Measurements from ENCODE around the gene FAM228B.

DNA sequence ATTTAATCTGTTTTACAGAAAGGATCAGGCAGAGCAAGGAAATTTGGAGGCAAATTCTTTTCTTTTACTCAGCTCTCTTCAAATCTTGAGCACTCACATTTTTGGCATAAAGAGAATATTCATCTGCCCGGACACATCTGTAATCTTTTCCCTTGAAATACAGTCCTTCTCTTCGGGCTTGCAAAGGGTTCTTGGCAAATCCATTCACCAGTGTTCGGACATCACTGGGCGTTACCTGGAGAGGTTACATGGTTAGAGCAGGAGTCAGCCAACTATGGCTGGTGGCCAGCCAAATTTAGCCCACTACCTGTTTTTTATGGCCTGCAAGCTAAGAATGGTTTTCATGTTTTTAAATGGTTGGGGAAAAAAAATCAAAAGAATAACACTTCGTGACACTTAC, 2.2 kb upstream of the FAM228B start:
- TF ChIP-seq, protein P1, sequence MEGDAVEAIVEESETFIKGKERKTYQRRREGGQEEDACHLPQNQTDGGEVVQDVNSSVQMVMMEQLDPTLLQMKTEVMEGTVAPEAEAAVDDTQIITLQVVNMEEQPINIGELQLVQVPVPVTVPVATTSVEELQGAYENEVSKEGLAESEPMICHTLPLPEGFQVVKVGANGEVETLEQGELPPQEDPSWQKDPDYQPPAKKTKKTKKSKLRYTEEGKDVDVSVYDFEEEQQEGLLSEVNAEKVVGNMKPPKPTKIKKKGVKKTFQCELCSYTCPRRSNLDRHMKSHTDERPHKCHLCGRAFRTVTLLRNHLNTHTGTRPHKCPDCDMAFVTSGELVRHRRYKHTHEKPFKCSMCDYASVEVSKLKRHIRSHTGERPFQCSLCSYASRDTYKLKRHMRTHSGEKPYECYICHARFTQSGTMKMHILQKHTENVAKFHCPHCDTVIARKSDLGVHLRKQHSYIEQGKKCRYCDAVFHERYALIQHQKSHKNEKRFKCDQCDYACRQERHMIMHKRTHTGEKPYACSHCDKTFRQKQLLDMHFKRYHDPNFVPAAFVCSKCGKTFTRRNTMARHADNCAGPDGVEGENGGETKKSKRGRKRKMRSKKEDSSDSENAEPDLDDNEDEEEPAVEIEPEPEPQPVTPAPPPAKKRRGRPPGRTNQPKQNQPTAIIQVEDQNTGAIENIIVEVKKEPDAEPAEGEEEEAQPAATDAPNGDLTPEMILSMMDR (IDR thresholded peaks at IDR 0.05; ENCODE audit: poor library complexity): no peak
- no peak for TF ChIP-seq EZH2 (IDR thresholded peaks at IDR 0.05; ENCODE audit: borderline replicate concordance)
